Measurements from ENCODE around the gene HIVEP3.

- TF ChIP-seq ZNF274 (IDR thresholded peaks at IDR 0.05; ENCODE audit: low read depth, low read length) (no peak), YY1 (IDR thresholded peaks at IDR 0.05; ENCODE audit: insufficient read depth, insufficient read length) (no peak)
These were observed 219.5 kb downstream of the HIVEP3 start for GRCh38 chr1:41698916-41699860.
